Suprapubic skin (tissue), 3 donors: ENCODE results near the gene SCUBE3.

ENCODE experiments used
- POLR2AphosphoS5 ChIP-seq, 3 donors: sonication (generic); formaldehyde crosslinking; IDR thresholded peaks; one replicate each; pipeline ENCODE4 v1.6.1; 2017; ENCODE audit warnings: antibody characterized with exemption in 3 of 3
- TF ChIP-seq, protein P1 (sequence below), 2 donors: fragments of 200-600 bp in 1 of 2; fragments of 450-650 bp in 1 of 2; sonication (generic) in 1 of 2; IDR thresholded peaks; one replicate each; pipeline ENCODE4 v1.5.1; 2016 to 2019; ENCODE audit warnings: antibody characterized with exemption in 2 of 2, mild to moderate bottlenecking in 1 of 2, moderate library complexity in 1 of 2

DNA sequence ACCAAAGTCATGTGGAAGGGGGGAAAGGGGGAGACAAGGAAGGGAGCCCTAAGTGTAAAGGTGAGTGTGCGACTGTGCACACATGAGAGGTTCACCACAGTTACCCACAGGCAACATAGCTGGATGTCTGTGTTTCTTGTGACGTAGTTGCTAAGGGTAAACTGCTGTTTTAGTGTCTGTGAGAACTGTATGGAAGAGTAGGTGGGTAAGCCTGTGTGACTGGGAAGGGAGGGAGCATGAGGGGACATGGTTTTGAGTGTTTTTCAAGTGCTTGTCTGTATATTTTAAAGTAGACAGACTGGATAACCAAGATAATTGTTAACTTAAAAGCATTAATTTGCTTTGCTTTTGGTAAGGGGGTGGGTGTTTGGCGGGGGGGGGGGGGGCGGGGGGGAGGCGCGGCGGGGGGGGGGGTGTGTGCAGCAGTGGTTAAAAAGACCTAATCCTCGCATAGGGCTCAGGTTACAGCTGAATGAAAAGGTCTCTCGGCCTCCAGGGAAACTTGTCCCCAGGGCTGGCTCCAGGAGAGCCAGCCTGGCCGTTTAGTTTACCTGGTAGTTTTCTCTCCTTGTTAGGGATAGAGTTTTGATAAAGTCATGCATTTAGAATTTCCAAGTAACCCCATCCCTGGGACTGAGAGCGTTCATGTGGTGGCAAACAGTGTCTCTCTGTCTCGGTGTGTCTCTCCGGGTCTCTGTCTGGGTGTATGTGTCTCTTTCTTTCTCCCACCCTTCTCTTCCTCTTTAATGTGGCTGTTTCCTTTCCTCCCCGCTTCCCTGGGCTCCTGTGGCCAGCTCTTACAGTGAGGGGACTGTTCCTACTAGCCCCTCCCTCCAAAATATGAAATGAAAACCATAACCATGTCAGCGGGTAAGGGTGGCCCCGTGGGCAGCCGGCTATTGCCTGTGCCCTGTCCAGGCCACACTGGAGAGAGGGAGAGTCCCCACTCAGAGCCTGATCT is 3.4 kb downstream of the SCUBE3 start:
- TF ChIP-seq, protein P1, sequence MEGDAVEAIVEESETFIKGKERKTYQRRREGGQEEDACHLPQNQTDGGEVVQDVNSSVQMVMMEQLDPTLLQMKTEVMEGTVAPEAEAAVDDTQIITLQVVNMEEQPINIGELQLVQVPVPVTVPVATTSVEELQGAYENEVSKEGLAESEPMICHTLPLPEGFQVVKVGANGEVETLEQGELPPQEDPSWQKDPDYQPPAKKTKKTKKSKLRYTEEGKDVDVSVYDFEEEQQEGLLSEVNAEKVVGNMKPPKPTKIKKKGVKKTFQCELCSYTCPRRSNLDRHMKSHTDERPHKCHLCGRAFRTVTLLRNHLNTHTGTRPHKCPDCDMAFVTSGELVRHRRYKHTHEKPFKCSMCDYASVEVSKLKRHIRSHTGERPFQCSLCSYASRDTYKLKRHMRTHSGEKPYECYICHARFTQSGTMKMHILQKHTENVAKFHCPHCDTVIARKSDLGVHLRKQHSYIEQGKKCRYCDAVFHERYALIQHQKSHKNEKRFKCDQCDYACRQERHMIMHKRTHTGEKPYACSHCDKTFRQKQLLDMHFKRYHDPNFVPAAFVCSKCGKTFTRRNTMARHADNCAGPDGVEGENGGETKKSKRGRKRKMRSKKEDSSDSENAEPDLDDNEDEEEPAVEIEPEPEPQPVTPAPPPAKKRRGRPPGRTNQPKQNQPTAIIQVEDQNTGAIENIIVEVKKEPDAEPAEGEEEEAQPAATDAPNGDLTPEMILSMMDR (IDR thresholded peaks at IDR 0.05): no peak
- TF ChIP-seq POLR2AphosphoS5 (IDR thresholded peaks at IDR 0.05): no peak
